ENCODE data around the gene NEU1. TPM values are rescaled to one million over a fixed set of nuclear protein-coding genes. Genes with fewer than 3 reads are reported as not detected.

Gene NEU1
- total and polyA plus RNA-seq, 9 donors: 23.7 to 61.1 (median 28.2) TPM

DNA sequence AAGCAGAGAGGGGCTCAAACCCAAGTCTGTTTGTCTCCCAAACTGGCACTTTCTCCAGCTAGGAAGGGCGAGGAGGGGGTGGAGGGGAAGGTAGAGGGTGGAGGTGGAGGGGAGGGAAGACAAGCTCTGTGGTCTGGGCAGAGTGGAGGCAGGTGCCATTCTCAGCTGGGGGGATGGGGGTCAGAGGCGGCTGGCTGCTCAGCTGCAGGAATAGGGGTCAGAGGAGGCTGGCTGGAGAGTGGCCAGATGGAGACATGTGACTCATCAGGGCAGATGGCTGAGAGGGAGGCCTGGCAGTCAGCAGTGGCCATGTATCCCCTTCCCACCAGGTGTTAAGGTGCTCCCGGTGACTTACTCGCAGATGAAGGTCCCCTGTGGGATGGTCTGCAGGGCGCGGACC is 19.7 kb upstream of the NEU1 start:
- Histone ChIP-seq H3K27me3 (no peaks in the 10 kb centered on the region), H3K36me3 (no peaks in the 10 kb centered on the region), H3K9me3 (no peaks in the 10 kb centered on the region), H3K4me3 (no peak overlapping the region), H3K4me1 (ENCODE audit: insufficient read depth) (no peaks in the 10 kb centered on the region), H3K27ac (no peak overlapping the region)
- TF ChIP-seq POLR2A (IDR thresholded peaks at IDR 0.05): no peak
- TF ChIP-seq, protein P1, sequence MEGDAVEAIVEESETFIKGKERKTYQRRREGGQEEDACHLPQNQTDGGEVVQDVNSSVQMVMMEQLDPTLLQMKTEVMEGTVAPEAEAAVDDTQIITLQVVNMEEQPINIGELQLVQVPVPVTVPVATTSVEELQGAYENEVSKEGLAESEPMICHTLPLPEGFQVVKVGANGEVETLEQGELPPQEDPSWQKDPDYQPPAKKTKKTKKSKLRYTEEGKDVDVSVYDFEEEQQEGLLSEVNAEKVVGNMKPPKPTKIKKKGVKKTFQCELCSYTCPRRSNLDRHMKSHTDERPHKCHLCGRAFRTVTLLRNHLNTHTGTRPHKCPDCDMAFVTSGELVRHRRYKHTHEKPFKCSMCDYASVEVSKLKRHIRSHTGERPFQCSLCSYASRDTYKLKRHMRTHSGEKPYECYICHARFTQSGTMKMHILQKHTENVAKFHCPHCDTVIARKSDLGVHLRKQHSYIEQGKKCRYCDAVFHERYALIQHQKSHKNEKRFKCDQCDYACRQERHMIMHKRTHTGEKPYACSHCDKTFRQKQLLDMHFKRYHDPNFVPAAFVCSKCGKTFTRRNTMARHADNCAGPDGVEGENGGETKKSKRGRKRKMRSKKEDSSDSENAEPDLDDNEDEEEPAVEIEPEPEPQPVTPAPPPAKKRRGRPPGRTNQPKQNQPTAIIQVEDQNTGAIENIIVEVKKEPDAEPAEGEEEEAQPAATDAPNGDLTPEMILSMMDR (IDR thresholded peaks at IDR 0.05): no peak
- no peak for TF ChIP-seq EP300 (IDR thresholded peaks at IDR 0.05)
- intact Hi-C loops (cut with DNase I): no loop called here
- WGBS, 3 donors: 62 to 82% (median 64%) methylated on average over 6 of the region's 6 CpGs
- peak in 1 of 5 donors; percentile 38 for DNase-seq

DNA sequence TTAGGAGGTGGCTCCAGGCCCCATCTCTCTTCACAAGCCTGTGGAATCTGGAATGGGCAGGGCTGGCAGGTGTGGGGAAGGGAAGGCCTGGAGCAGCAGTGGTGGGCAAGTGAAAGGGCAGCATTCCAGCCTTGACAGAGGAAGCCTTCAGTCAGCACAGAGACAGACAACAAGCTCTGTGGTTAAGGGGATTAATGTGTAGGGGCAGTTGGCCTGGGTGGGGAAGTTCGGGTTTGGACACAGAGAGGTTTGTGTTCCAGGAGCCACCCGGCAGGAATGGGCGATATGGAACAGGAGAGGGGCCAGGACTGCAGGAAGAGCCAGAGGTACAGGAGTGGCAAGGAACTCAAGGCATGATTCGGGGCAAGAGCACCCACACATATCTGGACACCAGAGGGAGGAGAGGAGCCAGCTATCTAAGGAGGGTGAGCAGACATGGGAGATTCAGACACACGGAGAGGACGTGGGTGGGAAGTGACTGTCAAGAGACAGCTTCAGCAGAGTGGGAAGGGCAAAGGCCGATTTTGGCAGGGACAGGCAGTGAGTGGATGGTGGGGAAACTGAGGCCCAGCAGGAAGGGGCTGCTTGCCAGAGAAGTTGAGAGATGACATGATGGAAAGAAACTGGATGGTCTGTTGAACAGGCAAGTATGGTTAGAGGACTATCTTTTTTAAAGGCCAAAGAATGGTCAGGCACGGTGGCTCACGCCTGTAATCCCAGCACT is 18.7 kb upstream of the NEU1 start:
- WGBS, 3 donors: 83 to 86% (median 85%) methylated on average over 9 of the region's 9 CpGs
- H3K36me3 ChIP-seq: no peaks in the 10 kb centered on the region
- H3K9me3 ChIP-seq: no peaks in the 10 kb centered on the region
- no peak for DNase-seq
- no peak overlapping the region for H3K27ac ChIP-seq
- no peaks in the 10 kb centered on the region for H3K27me3 ChIP-seq
- intact Hi-C loops (cut with DNase I): no loop called here
- TF ChIP-seq EP300 (IDR thresholded peaks at IDR 0.05) (no peak), POLR2A (IDR thresholded peaks at IDR 0.05) (no peak)
- TF ChIP-seq, protein P1 (IDR thresholded peaks at IDR 0.05): no peak
- no peak overlapping the region for H3K4me3 ChIP-seq
- no peaks in the 10 kb centered on the region for H3K4me1 ChIP-seq (ENCODE audit: insufficient read depth)

DNA sequence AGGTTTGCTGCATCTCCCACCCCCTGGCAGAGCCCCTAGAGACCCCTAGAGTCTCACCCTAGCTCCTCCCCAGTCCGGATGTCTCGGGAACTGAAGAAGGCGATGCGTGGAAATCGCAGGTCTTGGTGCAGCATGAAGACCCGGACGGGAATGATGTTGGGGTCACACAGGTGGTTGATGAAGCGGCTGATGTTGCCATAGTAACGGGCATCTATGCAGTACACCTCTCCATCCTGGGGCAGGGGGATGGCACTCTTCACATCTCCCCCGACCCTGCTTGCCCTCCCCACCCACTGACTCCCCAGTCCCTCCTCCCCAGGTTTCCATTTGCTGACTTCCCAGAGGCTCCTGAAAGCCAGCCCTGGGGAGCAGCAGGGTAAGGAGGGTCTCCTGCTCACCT is 18.0 kb upstream of the NEU1 start:
- Histone ChIP-seq H3K27ac (no peak overlapping the region), H3K27me3 (no peaks in the 10 kb centered on the region), H3K36me3 (no peaks in the 10 kb centered on the region), H3K4me3 (no peak overlapping the region), H3K9me3 (no peaks in the 10 kb centered on the region), H3K4me1 (ENCODE audit: insufficient read depth) (no peaks in the 10 kb centered on the region)
- no peak for DNase-seq
- intact Hi-C loops (cut with DNase I): no loop called here
- TF ChIP-seq, protein P1 (IDR thresholded peaks at IDR 0.05): no peak
- TF ChIP-seq EP300 (IDR thresholded peaks at IDR 0.05): no peak
- no peak for TF ChIP-seq POLR2A (IDR thresholded peaks at IDR 0.05)
- WGBS, 3 donors: 79 to 86% (median 83%) methylated on average over 10 of the region's 10 CpGs

DNA sequence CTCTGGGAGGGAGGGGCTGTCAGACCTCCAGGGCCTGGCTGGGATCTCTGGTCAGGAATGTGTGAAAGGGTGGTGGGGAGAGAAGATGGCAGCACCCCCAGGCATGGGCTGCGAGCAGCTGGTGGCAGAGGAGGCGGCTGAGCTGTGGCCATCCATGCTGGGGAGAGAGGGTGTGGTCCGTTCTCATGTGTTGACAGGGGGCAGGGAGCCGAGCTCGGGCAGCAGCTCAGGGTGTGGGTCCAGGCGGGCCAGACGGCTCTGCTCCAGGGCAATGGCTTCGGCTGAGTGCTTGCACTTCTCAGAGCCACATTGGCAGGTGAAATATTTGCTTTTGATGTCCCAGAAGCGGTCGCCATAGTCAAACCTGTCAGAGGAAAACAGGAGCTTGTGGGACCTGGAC is 17.3 kb upstream of the NEU1 start:
- DNase-seq: no peak
- no peaks in the 10 kb centered on the region for H3K36me3 ChIP-seq
- intact Hi-C loops (cut with DNase I): no loop called here
- H3K27ac ChIP-seq: no peak overlapping the region
- no peaks in the 10 kb centered on the region for H3K9me3 ChIP-seq
- TF ChIP-seq EP300 (IDR thresholded peaks at IDR 0.05) (no peak), POLR2A (IDR thresholded peaks at IDR 0.05) (no peak)
- TF ChIP-seq, protein P1 (IDR thresholded peaks at IDR 0.05): no peak
- no peak overlapping the region for H3K4me3 ChIP-seq
- 73 to 81% (median 74%) methylated on average over 10 of the region's 10 CpGs for WGBS, 3 donors
- no peaks in the 10 kb centered on the region for H3K27me3 ChIP-seq
- H3K4me1 ChIP-seq (ENCODE audit: insufficient read depth): no peaks in the 10 kb centered on the region

Measured in ovary (tissue), 9 donors.